Measurements from ENCODE around the gene RNF212.

DNA sequence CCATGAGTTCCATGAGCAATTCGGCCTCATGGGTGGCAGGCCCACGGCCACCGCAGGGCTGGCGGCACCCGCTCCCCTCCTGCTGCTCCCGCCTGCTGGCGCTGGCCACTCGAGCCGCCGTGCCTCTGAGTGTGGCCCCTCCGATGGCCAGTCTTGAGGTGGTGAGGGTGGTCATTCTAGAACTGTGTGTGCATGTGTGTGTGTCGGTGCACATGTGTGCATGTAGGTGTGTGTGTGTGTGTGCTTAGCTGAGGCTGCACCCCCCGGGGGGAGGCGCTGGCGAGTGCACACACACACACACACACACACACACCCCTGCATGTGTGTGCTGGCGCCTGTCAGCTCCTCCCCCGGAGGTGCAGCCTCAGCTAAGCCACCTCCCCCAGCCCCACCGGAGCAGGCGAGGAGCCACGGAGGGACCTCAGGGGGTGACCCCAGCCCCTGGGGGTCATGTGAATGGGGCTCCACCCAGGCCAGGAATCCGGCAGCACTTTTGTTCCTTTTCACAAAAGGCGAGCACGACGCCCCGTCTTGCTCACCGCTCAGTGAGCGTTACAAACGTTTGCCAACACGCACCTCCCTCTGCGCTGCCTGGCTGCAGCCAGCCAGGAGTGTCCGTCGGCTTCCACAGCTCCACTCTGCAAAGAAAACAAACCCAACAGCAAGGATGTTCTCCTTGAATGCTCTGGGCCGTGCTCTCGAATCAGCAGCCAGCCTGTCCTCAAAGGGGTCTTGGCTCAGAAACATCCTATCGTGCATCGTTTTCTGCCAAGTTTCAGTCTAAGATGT lies 72.0 kb downstream of the RNF212 start:
- TF ChIP-seq EZH2 (IDR thresholded peaks at IDR 0.05; ENCODE audit: borderline replicate concordance, low read depth, low read length, poor library complexity, severe bottlenecking), result no peak
- TF ChIP-seq, protein P1, sequence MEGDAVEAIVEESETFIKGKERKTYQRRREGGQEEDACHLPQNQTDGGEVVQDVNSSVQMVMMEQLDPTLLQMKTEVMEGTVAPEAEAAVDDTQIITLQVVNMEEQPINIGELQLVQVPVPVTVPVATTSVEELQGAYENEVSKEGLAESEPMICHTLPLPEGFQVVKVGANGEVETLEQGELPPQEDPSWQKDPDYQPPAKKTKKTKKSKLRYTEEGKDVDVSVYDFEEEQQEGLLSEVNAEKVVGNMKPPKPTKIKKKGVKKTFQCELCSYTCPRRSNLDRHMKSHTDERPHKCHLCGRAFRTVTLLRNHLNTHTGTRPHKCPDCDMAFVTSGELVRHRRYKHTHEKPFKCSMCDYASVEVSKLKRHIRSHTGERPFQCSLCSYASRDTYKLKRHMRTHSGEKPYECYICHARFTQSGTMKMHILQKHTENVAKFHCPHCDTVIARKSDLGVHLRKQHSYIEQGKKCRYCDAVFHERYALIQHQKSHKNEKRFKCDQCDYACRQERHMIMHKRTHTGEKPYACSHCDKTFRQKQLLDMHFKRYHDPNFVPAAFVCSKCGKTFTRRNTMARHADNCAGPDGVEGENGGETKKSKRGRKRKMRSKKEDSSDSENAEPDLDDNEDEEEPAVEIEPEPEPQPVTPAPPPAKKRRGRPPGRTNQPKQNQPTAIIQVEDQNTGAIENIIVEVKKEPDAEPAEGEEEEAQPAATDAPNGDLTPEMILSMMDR (conservative IDR thresholded peaks at IDR 0.05; ENCODE audit: low read depth, low read length), result no peak
